Thyroid gland (tissue), 4 donors: ENCODE data around the gene CHST11. TPM values are rescaled to one million over a fixed set of nuclear protein-coding genes. Genes with fewer than 3 reads are reported as not detected.

Experiments
- DNase-seq, 2 donors: peaks; one replicate each; pipeline ENCODE4 v3.0.0-alpha.2; 2019
- H3K27ac ChIP-seq, 3 donors: fragments of 200-600 bp; sonication (generic); 1 replicate in 2 of 3; 2 replicates in 1 of 3; pipeline ENCODE4 v1.5.1; 2016 to 2019; ENCODE audit warnings: mild to moderate bottlenecking in 1 of 3, moderate library complexity in 1 of 3
- H3K27me3 ChIP-seq: fragments of 200-600 bp; sonication (generic); one replicate; pipeline ENCODE4 v1.5.1; 2019
- H3K36me3 ChIP-seq, 2 donors: fragments of 200-600 bp; sonication (generic); one replicate each; pipeline ENCODE4 v1.5.1; 2016 to 2019
- H3K4me1 ChIP-seq, 2 donors: fragments of 200-600 bp; sonication (generic); one replicate each; pipeline ENCODE4 v1.5.1; 2017 to 2019
- H3K4me3 ChIP-seq, 3 donors: fragments of 200-600 bp; sonication (generic); replicated peaks in 1 of 3; 1 replicate in 2 of 3; 2 replicates in 1 of 3; pipeline ENCODE4 v1.5.1; 2016; ENCODE audit warnings: mild to moderate bottlenecking in 1 of 3
- H3K9me3 ChIP-seq: fragments of 200-600 bp; sonication (generic); one replicate; pipeline ENCODE4 v1.5.1; 2017
- CTCF ChIP-seq, 6 experiments: fragments of 200-600 bp in 3 of 6; fragments of 450-650 bp in 3 of 6; sonication (generic) in 3 of 6; IDR thresholded peaks; one replicate each; pipeline ENCODE4 v1.5.1; 2016 to 2019; ENCODE audit warnings: antibody characterized with exemption in 6 of 6, mild to moderate bottlenecking in 2 of 6, inconsistent platforms in 1 of 6, moderate library complexity in 1 of 6
- POLR2A ChIP-seq, 2 donors: fragments of 450-650 bp; IDR thresholded peaks; one replicate each; pipeline ENCODE4 v1.6.1; 2017; ENCODE audit warnings: antibody characterized with exemption in 2 of 2, mild to moderate bottlenecking in 2 of 2, moderate library complexity in 1 of 2
- WGBS, 2 donors: methylation state at CpG; one replicate each; pipeline ENCODE4 v1.1.5; 2017; 5-methylcytosine and 5-hydroxymethylcytosine counted together
- intact Hi-C: fragments of 100-400 bp; cut with DNase I; formaldehyde crosslinking; loops from one replicate; pipeline ENCODE4 v1.15.1; 2023
- total RNA-seq, 4 donors: library from RNA; depleted of rRNA; stranded (reverse); fragments of >200 nt; gene quantifications; one replicate each; pipeline ENCODE4 v1.2.3, GENCODE V29; 2016

CHST11 gene
- total RNA-seq, 4 donors from 2014 or later = 6.9 to 11.6 (median 8.0) TPM

GRCh38 chr12:104763168-104763805 lies 306.5 kb downstream of the CHST11 start:
- TF ChIP-seq CTCF (IDR thresholded peaks at IDR 0.05) (no peak), POLR2A (IDR thresholded peaks at IDR 0.05) (no peak)
- H3K36me3 ChIP-seq = no peaks in the 10 kb centered on the region
- H3K27me3 ChIP-seq = no peaks in the 10 kb centered on the region
- no peaks in the 10 kb centered on the region for H3K9me3 ChIP-seq
- 94% methylated on average over 6 of the region's 6 CpGs for WGBS, 2 donors
- intact Hi-C loops = no loop called here
- H3K27ac ChIP-seq = no peak overlapping the region
- H3K4me1 ChIP-seq = peaks cover 0 to 3% of the 10 kb centered on the region in 2 donors
- no peak overlapping the region for H3K4me3 ChIP-seq
- no peak for DNase-seq

GRCh38 chr12:104764225-104765091 lies 307.7 kb downstream of the CHST11 start:
- H3K27ac ChIP-seq = no peak overlapping the region
- intact Hi-C loops = no loop called here
- H3K4me3 ChIP-seq = no peak overlapping the region
- WGBS, 2 donors = 73 to 83% methylated on average over 8 of the region's 8 CpGs
- no peaks in the 10 kb centered on the region for H3K36me3 ChIP-seq
- peaks cover 0 to 3% of the 10 kb centered on the region in 2 donors for H3K4me1 ChIP-seq
- no peak for DNase-seq
- no peaks in the 10 kb centered on the region for H3K27me3 ChIP-seq
- no peaks in the 10 kb centered on the region for H3K9me3 ChIP-seq
- TF ChIP-seq POLR2A (IDR thresholded peaks at IDR 0.05) = no peak
- no peak for TF ChIP-seq CTCF (IDR thresholded peaks at IDR 0.05)

GRCh38 chr12:104767261-104767660 lies 310.5 kb downstream of the CHST11 start:
- Histone ChIP-seq H3K4me3 (no peak overlapping the region), H3K27me3 (no peaks in the 10 kb centered on the region), H3K9me3 (no peaks in the 10 kb centered on the region), H3K4me1 (no peaks in the 10 kb centered on the region), H3K27ac (no peak overlapping the region), H3K36me3 (no peaks in the 10 kb centered on the region)
- TF ChIP-seq POLR2A (IDR thresholded peaks at IDR 0.05) = no peak
- no peak for TF ChIP-seq CTCF (IDR thresholded peaks at IDR 0.05)
- WGBS, 2 donors = 88 to 92% methylated on average over 3 of the region's 3 CpGs
- no peak for DNase-seq
- intact Hi-C loops = no loop called here

GRCh38 chr12:104768033-104768432 lies 311.3 kb downstream of the CHST11 start:
- TF ChIP-seq POLR2A (IDR thresholded peaks at IDR 0.05) (no peak), CTCF (IDR thresholded peaks at IDR 0.05) (no peak)
- H3K4me1 ChIP-seq = no peaks in the 10 kb centered on the region
- H3K4me3 ChIP-seq = no peak overlapping the region
- no peaks in the 10 kb centered on the region for H3K27me3 ChIP-seq
- no peak for DNase-seq
- H3K36me3 ChIP-seq = no peaks in the 10 kb centered on the region
- intact Hi-C loops = no loop called here
- H3K9me3 ChIP-seq = no peaks in the 10 kb centered on the region
- H3K27ac ChIP-seq = no peak overlapping the region

- 81 to 82% methylated on average over 6 of the region's 6 CpGs for WGBS, 2 donors
- intact Hi-C loops = no loop called here
- DNase-seq = no peak
Observed at GRCh38 chr12:104769144-104769561, 312.4 kb downstream of the CHST11 start.

More at GRCh38 chr12:104769144-104769561, 312.4 kb downstream of the CHST11 start:
- H3K4me1 ChIP-seq = no peaks in the 10 kb centered on the region
- H3K4me3 ChIP-seq = no peak overlapping the region
- H3K9me3 ChIP-seq = no peaks in the 10 kb centered on the region
- H3K27ac ChIP-seq = no peak overlapping the region
- H3K36me3 ChIP-seq = no peaks in the 10 kb centered on the region
- TF ChIP-seq POLR2A (IDR thresholded peaks at IDR 0.05) (no peak), CTCF (IDR thresholded peaks at IDR 0.05) (no peak)
- H3K27me3 ChIP-seq = no peaks in the 10 kb centered on the region
